Astrocyte (in vitro differentiated cells and primary cell): ENCODE data around the gene NAV2.

ENCODE experiments used
- EZH2 ChIP-seq: IDR thresholded peaks from 2 replicates; pipeline ENCODE4 v1.6.1; 2012; ENCODE audit warnings: mild to moderate bottlenecking, low read length, inconsistent platforms; ENCODE audit not compliant: insufficient read depth
- TF ChIP-seq, protein P1 (sequence below): IDR thresholded peaks from 2 replicates; pipeline ENCODE4 v1.5.1; 2011; ENCODE audit warnings: low read depth, mild to moderate bottlenecking, inconsistent platforms, low read length, moderate library complexity; ENCODE audit not compliant: insufficient read depth

DNA sequence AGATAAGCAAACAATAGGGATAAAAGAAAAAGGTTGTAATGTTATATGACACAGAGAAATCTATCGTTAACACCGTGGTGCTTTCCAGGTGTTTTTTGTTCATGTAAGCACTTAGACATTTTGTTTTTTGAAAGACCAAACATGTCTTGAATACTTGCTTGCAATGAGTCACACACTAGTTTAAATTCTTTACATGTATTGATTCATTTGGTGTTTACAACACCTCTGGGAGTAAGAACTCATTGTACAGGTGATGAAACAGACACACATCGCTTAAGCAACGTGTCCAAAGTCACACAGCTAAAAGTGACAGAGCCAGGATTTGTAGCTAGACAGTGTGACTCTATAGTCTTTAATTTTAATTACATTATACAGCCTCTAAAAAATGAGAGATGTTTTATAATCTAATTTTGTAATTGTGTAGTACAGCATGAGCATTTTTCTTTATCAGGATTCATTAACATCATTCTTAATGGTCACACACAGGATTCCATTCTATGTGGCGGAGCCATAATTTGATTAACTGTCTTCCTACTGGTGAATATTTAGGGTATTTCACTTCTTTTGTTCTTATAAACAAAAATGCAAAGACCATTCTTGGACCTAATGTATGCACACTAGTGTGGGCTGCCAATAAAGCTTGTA is 298.8 kb downstream of the NAV2 start:
- TF ChIP-seq, protein P1, sequence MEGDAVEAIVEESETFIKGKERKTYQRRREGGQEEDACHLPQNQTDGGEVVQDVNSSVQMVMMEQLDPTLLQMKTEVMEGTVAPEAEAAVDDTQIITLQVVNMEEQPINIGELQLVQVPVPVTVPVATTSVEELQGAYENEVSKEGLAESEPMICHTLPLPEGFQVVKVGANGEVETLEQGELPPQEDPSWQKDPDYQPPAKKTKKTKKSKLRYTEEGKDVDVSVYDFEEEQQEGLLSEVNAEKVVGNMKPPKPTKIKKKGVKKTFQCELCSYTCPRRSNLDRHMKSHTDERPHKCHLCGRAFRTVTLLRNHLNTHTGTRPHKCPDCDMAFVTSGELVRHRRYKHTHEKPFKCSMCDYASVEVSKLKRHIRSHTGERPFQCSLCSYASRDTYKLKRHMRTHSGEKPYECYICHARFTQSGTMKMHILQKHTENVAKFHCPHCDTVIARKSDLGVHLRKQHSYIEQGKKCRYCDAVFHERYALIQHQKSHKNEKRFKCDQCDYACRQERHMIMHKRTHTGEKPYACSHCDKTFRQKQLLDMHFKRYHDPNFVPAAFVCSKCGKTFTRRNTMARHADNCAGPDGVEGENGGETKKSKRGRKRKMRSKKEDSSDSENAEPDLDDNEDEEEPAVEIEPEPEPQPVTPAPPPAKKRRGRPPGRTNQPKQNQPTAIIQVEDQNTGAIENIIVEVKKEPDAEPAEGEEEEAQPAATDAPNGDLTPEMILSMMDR = no peak
- no peak for TF ChIP-seq EZH2
